ENCODE results near the gene PRR19.

DNA sequence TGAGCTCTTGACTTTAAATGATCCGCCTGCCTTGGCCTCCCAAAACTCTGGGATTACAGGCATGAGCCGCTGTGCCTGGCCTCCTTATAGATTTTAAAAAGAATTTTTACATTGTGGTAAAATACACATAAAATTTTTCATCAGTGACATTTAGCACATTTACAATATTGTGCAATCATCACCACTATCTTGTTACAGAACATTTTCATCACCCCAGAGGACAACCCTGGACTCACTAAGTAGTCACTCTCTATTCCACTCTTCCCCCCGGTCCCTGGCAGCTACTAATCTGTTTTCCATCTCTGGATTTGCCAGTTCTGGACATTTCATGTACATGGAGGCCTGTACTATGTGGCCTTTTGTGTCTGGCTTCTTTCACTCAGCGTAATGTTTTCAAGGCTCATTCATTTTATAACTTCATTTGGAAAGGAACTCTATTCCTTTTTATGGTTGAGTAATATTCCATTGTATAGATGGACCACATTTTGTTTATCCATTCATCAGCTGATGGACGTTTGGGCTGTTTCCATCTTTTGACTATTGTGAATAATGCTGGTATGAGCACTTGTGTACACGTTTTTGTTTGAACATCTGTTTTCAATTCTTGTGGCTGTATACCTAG is 43.4 kb downstream of the PRR19 start:
- TF ChIP-seq, protein P1, sequence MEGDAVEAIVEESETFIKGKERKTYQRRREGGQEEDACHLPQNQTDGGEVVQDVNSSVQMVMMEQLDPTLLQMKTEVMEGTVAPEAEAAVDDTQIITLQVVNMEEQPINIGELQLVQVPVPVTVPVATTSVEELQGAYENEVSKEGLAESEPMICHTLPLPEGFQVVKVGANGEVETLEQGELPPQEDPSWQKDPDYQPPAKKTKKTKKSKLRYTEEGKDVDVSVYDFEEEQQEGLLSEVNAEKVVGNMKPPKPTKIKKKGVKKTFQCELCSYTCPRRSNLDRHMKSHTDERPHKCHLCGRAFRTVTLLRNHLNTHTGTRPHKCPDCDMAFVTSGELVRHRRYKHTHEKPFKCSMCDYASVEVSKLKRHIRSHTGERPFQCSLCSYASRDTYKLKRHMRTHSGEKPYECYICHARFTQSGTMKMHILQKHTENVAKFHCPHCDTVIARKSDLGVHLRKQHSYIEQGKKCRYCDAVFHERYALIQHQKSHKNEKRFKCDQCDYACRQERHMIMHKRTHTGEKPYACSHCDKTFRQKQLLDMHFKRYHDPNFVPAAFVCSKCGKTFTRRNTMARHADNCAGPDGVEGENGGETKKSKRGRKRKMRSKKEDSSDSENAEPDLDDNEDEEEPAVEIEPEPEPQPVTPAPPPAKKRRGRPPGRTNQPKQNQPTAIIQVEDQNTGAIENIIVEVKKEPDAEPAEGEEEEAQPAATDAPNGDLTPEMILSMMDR (IDR thresholded peaks at IDR 0.05) = no peak
- no peak for TF ChIP-seq POLR2A (IDR thresholded peaks at IDR 0.05)

Data from testis (tissue), 2 donors.